Activated CD4-positive, alpha-beta T cell treated with anti-CD3 and anti-CD28 coated beads, Interleukin-2, Interleukin-6, amounts not matched to agents 100 ng/mL and 50 ng/mL, durations not matched to agents 16 hours and 8 hours (primary cell): ENCODE measurements around the gene IP6K1.
"Not testable (repeated sequence)": the region's sequence is repeated elsewhere in the genome, so short reads cannot be mapped to it uniquely, and the experiment has no call there.

Experiments
- DNase-seq: peaks from one replicate; pipeline ENCODE4 v3.0.0-alpha.2; 2020

The IP6K1 gene

DNA sequence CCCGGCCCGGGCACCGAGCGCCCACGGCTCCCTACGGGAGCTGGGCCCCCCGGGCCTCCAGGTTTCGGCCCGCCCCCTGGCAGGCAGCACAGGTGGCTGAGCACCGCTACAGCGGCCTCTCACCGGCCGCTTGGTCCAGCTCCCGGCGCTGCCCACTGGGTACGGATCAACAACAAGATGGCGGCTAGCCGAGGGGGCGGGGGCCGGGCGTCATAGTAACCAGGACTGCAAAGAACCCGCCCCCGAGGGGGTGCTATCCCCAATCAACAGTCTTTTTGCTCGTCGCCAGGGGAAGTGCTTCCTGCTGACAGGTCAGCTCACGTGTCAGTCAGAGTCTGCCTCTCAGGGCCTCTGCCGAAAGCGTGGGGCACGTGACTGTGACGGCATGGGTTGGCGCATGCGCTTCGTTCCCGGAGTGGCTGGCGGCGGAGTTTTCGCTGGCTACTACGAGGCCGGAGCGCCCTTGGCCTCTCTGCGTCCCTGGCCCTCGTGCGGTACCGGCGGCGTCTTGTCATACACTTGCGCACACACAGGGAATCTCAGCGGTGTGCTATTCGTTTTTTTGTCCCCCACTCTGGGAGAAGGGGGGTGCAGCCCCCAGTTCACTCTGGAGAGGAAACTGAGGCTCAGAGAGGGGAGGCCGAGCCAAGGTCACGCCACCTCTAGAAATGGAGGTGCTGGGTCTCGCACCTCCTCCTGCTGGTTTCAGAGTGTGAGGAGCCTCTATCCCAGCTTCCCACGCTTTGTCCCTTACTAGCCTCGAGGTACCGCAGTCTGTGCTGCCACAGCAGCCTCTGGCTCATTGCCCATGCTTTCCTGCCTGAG is at the start of gene IP6K1:
Gene IP6K1 (minus strand): TSS at position 186 of the 825 bp plus-strand sequence. CDS start 38,502 bp downstream, outside the sequence.
- peak; percentile 100 for DNase-seq

- no peak for DNase-seq
Observed at GRCh38 chr3:49831341-49831740, 45.0 kb upstream of the IP6K1 start.

DNA sequence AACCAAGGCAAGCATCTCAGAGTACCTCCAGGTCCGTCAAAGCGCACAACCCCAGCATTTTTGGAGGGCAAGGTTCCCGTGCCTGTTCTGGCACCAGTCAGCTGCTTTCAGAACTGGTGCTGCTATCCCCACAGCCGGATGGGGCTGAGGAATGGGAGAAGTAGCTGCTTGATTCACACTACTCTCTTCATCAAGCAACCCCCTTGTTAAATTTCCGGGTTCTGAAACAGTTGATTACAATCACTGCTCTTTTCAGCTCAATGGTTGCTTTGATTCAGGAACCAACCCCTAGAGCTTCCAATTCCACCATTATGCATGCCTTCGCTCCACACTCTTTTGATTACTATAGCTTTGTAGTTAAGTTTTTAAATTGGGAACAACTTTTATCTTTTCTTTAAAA is 39.7 kb upstream of the IP6K1 start:
- no peak for DNase-seq

GRCh38 chr3:49823131-49823530 is 36.8 kb upstream of the IP6K1 start:
- not testable (repeated sequence) for DNase-seq

- peak; percentile 42 for DNase-seq
Observed at GRCh38 chr3:49813497-49814174, 27.3 kb upstream of the IP6K1 start, which contains the start of gene UBA7. TSS of gene UBA7 (minus strand) at chr3:49813953. CDS start at chr3:49813787, 166 bp downstream.

DNA sequence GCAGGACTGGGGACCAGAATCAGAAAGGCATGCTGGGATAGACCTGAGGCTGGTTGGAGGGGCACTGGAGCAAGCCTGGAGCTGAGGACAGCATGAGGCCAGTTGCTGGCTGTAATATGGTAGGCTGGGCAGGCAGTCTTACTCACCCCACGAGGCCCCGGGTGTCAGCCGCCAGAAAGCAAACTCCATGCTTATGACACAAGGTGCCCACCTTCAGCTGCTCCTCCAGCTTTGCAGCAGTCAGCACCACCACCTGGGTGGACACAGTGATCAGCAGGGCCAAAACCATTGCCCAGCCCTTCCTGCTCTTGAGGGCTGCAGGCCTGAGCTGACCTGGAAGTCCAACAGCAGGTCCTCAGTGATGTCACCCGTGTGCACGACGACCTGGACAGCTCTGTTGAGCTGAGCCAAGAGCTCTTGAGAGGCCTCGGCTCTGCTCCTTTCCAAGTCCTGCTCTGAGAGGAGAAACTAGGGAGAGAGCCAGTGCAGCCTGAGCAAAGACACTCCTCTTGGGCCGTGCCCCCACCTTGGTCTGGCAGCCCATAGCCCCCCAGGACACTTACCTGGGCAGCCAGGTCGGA is 26.7 kb upstream of the IP6K1 start:
- DNase-seq, result no peak

GRCh38 chr3:49807431-49808114 is 21.2 kb upstream of the IP6K1 start:
- no peak for DNase-seq

GRCh38 chr3:49806850-49807249 is 20.5 kb upstream of the IP6K1 start:
- DNase-seq, result no peak

DNA sequence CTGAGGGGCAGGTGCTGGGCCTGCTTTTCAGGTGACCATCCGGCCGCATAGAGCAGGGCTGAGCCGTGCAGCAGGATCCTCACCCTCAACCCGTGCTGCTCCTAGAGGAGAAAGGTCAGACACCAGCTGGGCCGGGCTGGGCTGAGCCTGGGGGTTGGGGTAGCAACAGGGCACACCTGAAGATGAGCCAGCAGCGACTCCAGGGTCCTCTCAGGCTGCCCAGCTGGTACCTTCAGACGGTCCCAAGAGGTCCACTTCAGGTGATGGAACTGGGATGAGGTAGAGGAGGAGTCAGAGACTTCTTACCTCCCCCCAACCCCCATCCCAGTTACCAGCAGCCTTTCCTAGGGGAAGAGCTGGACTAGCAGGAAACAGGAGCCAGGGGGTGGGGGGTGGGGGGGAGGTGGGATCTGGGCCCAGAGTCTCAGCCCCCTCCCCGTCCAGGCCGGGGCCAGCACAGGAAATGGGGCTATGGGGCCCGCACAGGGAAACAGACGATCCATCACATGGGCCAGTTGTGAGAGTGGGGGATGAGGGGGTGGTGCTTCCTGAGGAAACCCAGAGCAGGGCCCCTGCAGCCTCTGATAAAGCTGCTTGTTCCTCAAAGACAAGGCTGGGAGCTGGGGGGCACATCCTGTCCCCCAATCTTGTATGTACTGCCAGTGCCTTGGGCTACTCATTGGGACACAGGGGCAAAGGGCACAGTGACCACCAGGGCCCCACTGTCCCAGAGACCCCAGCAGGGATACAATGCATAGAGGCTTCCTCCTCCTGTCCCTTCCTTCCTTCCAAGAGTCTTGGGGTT is 19.8 kb upstream of the IP6K1 start:
- DNase-seq, result no peak

- no peak for DNase-seq
Observed at GRCh38 chr3:49805367-49805782, 19.0 kb upstream of the IP6K1 start.

GRCh38 chr3:49804141-49805041 is 18.0 kb upstream of the IP6K1 start:
- DNase-seq, result no peak

- peak; percentile 36 for DNase-seq
Observed at GRCh38 chr3:49803465-49804140, 17.3 kb upstream of the IP6K1 start.

GRCh38 chr3:49802719-49803464 is 16.6 kb upstream of the IP6K1 start, which contains the start of gene INKA1:
TSS of gene INKA1 (plus strand) at chr3:49803261. CDS start at chr3:49803393, 132 bp downstream.
- DNase-seq, result peak; percentile 91

GRCh38 chr3:49801160-49801559 is 14.8 kb upstream of the IP6K1 start:
- no peak for DNase-seq

GRCh38 chr3:49799761-49800160 is 13.4 kb upstream of the IP6K1 start, which contains the start of gene CDHR4:
TSS of gene CDHR4 (minus strand) at chr3:49799873. CDS start at chr3:49799812, 61 bp downstream.
- no peak for DNase-seq

DNA sequence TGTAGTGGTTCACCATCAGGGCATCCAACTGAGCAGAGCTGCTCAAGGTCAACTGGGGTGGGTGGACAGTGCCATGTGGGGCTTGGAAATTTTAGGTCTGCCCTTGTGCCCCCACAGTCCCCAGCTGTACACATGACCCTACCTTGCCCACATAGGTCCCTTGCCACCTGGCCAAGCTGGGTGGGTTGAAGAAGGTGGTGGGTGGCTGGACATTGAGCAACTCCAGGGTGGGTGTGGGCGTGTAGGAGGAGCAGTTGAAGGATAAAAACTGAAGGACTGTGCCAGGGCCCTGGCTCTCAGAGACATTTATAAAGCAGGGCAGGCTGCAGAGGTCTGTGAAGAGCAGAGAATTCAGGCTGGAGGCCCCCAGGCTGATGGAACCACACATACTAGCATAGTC is 12.8 kb upstream of the IP6K1 start:
- DNase-seq, result no peak

GRCh38 chr3:49794926-49795905 is 8.9 kb upstream of the IP6K1 start:
- DNase-seq, result no peak

DNA sequence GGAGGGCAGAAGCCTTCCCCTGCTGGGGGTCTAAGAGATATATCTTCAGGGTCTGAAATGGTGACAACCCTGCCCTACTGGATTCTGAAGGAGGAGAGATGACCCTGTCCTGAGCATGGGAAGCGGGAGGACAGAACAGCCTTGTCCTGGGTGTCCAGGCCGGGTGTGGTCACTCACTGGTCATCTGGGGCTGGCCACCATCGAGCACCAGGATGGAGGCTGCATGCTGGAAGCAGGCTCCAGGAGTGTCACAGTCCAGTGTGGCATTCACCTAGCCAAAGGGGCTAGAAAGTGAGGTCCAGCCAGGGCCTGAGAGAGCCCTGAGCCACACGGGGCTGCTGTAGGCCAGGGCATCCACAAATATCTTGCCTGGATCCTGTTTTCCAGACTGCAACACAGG is 8.1 kb upstream of the IP6K1 start:
- DNase-seq, result no peak
